ENCODE measurements around the gene TRAM2.

TRAM2 gene

DNA sequence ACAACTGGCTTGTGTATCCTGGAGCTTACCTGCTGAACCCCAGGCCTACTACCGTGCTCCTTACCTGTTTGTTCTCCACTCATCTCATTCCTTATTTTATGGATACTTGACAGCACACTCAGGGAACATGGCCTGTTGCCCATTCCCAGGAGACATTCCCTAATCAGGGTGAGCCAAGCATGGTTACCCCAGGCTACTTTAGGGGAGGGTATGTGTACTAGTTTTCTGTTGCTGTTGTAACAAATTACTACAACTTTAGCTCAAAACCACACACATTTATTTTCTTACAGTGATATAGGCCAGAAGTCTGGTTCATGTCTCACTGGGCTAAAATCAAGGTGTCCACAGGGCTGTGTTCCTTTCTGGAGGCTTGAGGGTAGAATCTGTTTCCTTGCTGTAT is 15.0 kb upstream of the TRAM2 start:
- no peak for DNase-seq

DNA sequence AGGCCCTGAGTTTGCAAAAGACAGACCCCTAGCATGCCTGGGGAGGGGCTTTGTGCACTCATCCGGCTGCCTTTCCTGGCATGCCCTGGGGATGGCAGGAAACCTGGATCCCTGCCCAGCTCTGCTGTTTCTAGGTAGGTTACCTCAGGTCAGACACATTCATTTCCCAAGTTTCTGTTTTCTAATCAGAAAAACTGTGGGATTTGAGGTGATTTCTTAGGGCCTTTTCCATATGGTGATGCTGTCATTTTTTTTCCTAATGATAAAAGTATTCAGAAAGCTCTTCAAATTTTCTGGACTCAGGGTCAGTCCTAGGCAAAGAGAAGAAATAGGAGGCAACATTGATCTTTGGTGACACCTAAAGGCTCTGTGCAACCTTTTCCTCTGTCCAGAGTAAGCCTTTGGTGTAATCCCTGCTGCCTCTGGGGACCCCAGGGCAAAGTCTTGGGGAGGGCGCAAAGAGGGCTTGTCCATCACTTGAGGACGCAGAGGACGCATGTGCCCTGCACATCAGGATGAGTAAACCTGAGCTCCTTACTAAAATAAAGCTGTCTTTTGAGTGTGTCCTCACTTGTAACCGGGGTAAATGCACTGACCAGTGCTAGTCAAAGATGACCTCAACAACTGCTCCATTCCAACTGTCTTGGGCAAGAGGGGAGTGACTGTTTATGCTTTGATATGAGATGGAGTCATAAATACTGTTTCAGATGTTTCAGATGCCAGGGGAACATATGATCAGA is 13.5 kb upstream of the TRAM2 start:
- DNase-seq: no peak

DNA sequence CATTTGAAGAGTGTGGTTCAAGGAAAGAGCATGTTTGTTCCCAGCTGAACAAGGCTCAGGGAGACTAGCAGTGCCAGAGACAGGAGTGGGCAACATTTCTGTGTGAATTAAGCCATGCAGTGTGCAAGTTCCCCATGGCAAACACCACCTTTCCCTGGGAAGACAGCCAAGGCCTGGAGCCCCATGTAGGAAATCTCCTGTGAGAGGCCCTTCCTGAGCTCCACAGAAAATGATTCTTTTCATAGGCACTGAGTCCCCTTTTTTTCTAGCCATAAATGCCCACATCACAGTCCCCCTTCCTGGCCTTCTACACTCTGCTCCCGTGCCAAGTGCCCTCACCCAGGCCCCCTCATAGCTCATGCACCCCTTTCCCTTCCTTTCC is 11.8 kb upstream of the TRAM2 start:
- no peak for DNase-seq

DNA sequence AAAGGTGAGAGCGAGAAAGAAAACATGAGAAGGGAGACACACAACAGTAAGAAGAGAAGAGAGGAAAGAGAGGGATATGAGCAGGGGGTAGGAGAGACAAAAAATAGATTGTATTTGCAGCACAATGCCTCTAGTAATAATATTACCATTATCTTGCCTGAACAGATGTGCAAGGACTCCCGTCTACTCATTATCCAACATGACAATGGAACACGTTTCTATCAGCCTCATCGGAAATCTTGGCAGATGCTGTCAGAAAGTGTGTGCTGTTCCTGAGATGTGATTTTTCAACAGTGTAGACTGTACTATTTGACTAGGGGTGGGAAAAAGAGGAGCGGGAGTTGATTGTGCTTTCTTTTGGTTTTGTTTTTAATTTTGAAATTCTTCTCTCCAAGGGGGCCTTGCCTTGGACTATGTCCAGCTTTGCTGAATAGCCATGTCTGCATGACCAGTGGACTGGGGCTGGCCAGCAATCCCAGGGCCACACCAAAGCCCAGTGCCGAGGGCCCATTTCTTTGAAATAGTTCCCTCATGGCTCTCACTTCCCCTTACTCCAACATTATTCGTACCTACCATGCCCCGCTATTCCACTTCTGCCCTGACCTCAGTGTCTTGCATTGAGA is 11.3 kb upstream of the TRAM2 start:
- no peak for DNase-seq

DNA sequence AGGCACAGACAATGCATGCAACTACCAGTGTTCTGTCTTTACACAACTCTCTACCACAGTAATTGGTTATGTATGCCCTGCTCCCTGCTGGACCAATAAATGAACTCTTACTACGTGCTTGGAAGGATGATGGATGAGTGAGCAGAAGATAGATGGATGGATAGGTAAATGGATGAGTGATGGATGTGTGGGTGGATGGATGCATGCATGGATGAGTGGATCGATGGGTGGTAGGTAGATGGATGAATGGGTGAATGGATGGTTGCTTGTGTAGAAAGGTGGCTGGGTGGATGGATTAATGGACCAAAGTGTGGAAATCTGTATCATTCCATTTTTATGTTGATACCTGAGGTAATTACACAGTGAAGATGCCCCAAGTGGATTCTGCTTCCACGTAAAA is 10.1 kb upstream of the TRAM2 start:
- no peak for DNase-seq

DNA sequence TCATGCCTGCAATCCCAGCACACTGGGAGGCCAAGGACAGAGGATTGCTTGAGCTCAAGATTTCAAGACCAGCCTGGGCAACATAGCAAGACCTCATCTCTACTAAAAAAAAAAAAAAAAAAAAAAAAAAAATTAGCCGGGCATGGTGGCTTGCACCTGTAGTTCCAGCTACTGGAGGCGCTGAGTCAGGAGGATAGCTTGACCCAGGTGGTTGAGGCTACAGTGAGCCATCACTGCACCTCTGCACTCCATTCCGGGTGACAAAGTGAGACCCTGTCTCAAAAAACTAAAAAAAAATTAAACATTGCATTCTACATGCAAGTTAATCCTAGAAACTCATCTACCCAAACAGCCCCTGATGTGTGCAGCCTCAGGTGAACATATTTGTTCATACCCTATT is 7.3 kb upstream of the TRAM2 start:
- DNase-seq: no peak

DNA sequence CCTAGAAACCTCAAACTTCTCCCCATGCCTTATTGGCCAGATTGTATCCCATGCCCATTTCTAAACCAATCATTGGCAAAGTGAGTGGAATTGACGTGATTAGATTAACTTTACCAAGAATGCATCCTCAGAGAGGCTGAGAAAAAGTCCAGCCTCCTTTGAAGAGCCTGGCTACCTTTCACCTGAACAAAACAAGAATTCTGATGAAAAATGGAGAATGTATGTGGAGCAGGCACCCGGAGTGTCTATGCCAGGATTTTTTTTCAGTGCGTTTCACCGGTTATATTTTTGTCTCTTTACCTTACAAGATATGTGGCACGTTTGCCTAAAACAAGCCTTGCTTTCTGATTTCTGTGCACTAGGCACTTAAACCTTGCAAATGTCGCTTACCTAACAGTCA is 6.1 kb upstream of the TRAM2 start:
- no peak for DNase-seq

DNA sequence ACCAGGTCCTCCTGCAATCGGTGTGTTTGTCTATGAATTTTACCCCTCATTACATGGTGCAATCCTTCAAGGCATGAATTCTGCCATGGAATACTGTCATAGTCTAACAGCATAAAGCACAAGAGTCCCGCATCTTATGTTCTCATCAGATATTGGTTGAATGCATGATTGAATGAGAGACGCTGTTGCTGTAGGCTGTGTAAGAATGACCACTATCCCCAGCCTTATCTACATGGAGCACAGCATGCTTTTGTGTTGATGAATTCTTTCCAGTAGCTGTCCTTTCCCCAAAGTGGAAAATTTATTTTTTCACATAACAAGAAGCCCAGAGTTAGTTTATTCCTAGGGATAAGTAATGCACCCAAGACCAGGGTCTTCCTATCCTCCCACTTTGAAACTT is 5.6 kb upstream of the TRAM2 start:
- no peak for DNase-seq

DNA sequence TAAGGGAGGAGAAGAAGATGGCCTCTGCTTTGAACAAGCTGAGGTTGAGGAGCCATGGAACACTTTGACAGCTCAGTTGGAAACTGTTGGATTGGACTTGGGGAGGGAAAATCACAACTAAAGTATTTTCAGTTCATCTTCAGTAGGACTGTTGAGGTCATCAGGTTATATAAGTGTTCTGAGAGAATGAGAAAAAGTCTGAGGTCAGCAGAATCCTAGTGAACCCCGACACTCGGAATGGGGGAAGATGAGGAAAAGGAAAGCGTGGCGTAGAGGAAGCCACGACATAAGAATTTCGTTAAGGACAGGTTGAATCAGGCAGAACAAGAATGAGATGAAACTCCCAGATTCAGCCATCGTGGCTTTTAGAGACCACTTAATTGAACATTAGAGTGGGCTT is 4.0 kb upstream of the TRAM2 start:
- no peak for DNase-seq

DNA sequence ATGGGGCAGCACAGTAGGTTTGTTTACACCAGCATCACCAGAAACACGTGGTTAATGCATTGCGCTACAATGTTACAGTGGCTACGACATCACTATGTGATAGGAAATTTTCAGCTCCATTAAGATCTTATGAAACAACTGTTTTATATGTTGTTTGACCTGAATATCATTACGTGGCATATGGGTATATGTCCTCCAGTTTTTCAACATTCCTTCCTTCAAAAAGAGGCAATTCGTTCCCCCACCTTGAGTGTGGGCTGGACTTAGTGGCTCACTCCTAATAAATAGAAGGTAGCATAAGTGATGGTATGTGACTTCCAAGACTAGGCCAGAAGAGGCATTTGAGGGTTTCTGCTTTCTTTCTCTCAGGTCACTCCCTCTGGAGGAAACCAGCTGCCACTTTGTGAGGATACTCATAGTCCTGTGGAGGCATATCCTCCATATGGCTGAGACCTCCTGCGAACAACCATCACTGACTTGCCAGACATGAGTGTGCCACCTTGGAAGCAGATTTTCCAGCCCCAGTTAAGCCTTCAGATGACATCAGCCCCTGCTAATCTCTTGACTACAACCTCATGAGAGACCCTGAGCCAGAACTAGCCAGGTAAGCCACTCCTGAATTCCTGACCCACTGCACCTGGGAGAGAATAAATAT is 2.3 kb upstream of the TRAM2 start:
- no peak for DNase-seq

DNA sequence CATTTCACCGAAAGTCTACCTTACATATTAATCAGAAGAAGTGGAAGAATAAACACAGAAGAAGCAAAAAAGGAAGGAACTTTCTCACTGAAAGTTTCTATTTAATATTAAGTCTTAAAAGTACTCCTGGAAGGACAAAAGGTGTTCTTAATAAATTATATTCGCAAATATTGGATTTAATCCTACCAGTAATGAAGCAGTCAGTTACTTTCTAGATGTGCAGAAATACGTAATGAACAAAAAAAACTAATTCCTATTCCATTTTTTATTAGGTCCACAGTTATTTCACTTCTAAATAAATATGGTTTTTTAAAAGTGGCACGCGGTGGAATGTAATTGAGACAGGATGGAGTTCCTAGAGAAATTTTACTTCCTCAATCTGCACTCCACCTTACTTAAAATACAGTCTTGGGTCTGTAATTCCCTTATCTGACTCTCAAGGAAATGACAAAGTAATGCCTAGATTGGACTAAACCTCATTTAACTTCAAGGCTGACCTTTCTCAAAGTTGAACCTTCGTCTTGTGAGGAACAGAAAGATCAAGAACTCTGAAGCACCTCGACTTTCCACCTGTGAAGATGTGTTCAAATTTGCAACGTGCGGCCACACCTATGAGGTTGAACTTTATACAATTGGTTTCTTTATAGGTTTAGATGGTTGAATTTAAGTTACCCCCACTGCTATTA is 1.1 kb upstream of the TRAM2 start:
- DNase-seq: no peak

DNA sequence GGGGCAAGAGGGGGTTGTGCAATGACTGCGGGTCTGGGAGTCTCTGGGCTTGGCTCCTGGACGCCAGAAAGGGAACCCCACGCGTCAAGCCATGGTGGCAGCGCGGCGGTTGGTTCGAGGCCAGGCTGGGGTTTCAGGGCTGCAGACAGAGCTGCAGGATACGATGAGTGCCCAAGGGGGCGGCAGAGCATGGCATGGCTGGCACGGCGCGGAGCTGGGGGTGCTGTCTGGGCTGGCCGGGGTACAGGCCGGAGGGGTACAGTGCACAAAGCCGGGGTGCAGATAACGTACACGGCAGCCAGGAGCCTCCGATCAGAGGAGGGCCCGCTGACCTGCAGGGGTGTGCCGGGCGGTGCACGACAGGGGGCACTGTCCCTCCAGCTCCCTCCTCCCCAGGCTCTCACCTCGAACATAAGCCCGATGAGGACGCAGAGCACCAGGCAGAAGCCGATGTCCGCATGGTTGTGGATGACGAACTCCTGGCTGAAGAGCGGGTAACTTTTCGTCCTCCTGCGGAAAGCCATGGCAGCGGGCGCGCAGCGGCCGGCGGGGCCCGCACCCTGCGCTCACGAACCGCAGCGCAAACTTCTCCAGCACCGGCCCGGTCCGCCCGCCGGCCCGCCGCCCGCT is 353 bp downstream of the TRAM2 start:
- peak; percentile 62 to 72 for DNase-seq

DNA sequence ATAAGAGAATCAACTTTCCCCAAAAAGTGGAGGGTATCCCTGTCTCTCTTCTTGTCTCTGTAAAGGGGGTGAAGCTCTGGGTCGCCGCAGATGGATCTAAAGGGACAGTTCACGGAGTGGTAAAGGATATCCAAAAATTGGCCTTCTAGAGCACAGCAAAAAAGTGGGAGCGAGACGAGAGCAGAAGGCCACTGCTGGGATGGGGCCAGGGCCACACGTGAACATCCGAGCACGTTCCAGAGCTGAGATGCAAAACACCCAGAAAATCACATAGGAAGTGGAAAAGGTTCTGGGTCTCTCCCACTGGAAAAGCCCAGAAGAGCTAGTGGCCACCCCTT is 837 bp downstream of the TRAM2 start:
- DNase-seq: no peak

DNA sequence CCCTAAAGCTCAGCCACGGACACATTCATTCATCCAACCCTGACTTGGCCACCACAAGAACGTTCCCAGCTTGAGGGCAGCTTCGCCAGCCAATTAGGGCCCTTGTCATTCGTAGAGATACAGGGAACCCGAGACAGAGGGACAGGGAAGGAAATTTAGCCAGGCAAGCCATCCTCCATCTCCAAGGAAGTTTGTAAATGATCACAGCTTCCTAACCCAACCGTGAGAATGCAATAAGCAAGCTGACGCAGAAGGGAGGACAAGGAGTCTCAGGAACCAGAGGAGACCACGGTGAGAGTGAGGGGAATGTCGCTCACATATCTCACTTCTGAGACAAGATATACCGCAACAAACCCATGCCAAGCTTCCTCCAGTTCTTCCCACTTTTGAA is 1.4 kb downstream of the TRAM2 start:
- DNase-seq: no peak

DNA sequence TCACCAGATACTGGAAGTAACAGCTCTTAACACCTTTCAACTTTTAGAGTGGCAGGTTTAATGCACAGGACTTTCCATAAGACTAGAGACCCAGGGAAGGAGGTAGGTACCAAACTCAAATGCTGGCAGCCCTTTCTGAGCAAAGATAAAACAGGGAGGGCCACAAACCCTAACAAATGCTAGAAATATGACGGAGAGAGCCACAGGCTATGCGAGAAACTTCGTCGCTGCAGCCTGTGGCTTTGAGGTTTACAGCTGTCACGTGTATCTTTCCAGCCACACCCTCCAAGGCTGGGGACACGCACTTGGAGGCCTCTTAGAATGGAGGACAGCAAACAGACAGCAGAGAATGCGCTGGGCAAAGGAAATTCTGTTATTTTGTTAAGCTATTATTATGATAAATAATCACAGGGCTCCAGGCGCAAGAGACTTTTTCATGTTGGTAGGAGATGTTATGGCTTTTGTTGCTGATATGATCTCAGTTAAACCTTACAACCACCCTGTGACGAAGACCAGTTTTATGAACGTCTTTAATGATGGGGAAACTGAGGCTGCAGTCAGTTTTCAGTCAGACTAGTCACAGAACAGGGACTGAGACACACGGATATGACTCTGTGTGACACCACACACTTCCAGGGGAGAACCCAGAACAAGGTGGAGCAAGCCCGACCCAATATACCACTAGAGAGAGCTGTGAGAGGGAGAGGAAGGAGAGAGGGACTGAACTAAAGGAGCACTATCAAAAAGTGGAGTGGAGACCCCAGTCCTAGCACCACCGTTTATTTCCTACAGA is 2.0 kb downstream of the TRAM2 start:
- DNase-seq: peak; percentile 64 to 67

DNA sequence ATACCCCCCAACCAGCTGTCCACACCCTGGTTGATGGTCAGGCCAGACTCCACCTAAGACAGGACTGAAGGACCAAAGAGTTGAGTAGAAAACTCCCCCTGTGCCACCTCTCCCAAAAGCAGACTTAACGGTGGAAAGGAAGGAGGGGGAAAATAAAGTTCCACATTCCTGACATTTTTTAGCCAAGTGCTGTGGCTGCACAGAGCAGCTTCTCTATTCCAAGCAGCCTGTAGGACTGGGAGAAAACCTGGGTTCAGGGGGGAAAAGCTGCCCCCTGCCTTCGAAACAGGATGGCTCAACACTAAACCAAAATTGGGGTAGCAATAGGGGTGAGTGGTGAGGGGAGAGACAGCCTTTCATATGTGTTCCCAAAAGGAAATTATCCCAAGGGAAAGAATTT is 3.6 kb downstream of the TRAM2 start:
- DNase-seq: no peak

DNA sequence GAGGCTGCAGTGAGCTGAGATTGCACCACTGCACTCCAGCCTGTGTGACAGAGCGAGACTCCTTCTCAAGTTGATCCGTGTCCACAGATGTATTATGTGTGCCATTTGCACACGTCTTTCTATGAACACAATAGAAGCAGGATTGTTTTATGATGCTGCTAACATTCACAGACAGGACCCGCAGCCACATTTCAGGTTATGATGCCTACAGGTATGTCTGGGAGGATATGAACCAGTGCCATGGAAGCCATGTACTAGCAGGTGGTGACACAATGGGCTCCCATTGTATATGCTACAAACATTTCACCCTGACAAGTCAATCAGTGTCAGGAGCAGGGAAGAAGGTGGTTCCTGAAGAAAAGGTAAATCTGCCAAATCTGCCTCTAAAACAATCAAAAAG is 4.3 kb downstream of the TRAM2 start:
- no peak for DNase-seq

DNA sequence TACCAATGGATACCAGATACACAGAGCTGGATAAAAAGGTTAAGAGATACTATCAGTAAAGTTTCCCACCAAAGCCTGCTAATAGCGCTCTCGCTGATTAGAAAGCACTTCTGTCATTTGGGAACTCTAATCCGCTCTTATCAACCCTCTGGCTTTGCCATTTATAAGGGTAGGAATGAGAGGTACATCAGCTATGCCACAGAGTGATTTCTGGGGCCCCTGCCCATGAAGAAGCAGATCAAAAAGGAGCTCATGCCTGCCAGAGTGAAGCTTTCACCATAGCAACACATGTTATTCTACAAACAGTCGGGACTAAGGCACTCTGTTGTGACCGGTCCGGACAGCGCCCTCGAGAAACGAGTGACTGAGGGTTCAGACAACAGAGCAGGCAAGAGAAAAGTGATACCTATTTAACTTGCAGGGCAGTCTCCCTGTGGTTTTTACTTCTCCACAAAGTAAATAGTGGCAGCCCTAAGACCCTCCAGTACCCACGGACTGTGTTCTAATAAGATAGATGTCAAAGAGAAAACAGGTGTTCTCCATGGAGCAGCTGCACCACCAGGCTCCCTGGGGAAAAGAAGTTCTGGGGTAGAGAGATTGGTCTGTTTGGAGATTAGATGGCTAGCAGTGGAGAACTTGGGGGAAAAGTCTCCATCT is 5.6 kb downstream of the TRAM2 start:
- no peak for DNase-seq

DNA sequence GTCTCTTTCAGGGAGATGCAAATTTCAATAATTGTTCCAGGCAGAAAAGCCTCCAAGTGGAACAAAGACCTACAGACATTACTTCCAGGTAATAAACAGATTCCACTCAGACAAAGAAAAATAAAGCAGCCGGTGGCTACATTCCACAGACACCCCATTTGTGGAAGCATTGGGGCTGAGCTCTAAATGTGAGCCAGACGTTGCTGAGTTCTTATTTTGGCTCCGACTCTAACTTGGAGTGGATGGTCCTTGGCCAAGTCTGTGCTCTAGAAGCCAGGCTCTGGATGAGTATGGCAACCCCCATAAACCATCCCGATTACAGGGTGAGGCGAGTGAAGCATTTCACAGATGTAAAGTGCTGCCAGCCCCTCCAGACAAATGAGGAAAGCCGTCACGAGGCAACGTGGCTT is 6.6 kb downstream of the TRAM2 start:
- no peak for DNase-seq

DNA sequence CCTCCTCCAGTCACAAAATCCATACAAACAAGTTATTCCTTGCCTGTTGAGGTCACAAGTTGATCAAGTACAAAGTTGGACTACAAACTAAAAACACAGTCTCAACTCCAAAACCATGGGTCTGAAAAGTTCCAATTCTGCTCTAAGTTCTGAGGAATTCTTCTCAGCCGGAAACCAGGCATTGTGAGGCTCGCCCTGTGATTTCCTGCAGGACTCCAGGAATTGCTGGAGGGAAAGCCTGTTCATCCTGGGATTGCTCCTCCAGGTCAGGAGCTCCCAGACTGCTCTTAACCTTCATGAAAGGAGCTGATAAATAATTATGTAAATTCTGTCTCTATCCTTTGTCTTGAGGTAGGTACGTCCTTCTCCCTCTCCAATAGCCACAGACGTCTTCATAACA is 8.5 kb downstream of the TRAM2 start:
- DNase-seq: no peak

DNA sequence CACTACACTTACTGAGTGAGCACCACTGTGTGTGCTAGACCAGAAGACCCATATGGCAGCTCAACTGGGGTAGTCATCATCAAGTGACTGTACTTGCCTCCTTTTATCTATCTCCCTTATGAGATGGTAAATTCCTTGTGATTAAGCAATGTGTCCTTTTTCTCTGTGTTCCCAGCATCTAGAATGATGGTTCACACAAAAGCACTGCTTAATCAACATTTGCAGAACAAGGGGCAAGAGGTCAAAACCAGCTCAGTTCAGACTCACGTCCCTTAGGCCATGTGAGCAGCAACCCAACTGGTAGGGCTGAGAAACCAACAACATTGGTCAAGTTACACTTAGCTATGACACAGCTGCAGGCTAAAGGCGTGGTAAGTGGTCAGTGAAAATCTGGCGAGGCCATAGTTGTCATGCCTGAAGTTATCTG is 10.0 kb downstream of the TRAM2 start:
- DNase-seq: no peak

DNA sequence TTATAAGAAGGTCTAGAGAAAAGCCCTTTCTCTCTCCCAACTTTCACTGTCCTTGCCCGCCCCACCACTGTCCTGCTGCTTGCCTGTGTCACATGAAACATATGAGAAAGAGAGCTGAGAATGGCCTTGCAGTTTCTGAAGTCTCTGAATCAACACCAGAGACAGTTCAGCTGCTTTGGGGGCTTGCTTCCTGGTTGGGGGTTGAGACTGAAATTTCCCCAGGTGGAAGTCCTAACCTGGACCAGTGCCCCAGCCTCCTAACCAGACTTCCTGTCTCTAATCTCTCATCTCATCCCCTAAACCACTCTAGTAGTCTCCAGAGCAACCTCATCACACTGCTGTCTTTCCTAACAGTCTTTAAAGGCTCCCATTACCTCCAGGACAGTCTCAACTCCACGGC is 10.7 kb downstream of the TRAM2 start:
- DNase-seq: no peak
